Right kidney (tissue), 9 donors: ENCODE measurements around the gene HS3ST6.
"Not testable (repeated sequence)": the region's sequence is repeated elsewhere in the genome, so short reads cannot be mapped to it uniquely, and the experiment has no call there.

Source experiments
- DNase-seq: peaks from one replicate; pipeline ENCODE4 v3.0.0-alpha.2; 2016
- long read RNA-seq, 8 donors: transcript quantifications; one replicate each; lab custom pipeline, GENCODE V29; 2026

The HS3ST6 gene
- long read RNA-seq, donor 1, result 0 reads
- long read RNA-seq, donor 2, result 0 reads
- long read RNA-seq, donor 3, result 0 reads
- long read RNA-seq, donor 4, result 0 reads
- long read RNA-seq, donor 5, result 0 reads
- long read RNA-seq, donor 6, result 0 reads
- long read RNA-seq, donor 7, result 0 reads
- long read RNA-seq, donor 8, result 0 reads

DNA sequence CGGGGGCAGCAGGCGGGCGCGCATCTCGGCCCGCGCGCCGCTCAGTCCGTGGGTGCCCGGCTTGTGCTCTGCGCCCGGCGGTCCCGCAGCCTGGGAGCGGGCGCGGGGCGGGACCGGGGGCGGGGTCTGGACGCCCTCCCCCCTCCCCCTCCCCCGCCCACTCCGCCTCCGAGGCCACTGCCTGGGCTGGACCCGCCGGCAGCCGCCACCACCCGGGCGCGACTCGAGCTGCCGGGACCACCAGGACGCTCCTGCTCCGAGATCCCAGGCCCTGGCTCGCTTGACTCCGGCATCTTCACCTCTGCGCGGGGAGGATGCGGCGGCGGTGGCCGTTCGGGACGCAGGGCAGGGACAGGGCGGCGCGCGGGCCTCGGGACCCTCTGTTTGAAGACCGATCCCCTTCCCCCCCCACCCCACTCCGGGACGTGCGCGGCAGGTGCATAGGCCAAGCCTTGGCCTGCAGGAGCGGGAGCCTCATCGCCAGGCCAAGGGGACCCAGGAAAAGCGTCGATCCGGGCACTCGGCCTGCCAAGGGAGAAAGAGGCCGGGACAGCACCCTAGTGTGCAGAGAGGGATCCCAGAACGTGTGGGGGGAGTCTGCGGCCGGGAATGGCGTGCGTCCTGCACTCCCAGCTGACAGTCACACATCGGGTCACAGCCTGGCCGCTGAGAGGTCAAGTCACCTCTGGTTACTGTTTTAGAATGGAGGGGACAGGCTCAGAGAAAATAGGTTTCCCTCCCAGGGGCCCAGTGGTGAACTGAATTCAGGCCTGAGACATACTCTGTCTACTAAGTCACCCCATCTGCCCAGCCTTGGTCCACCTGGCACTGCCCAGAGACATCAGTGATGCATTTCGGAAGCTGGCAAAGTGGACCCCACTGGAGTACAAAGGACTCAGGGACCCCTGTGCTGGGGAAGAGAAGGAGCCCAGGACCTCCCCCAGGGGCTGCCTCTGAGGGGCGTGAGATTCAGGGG is at the start of gene HS3ST6:
HS3ST6 (minus strand) TSS at position 65 of the 976 bp plus-strand sequence. CDS start 92 bp downstream, outside the sequence.
- peak; percentile 38 for DNase-seq

DNA sequence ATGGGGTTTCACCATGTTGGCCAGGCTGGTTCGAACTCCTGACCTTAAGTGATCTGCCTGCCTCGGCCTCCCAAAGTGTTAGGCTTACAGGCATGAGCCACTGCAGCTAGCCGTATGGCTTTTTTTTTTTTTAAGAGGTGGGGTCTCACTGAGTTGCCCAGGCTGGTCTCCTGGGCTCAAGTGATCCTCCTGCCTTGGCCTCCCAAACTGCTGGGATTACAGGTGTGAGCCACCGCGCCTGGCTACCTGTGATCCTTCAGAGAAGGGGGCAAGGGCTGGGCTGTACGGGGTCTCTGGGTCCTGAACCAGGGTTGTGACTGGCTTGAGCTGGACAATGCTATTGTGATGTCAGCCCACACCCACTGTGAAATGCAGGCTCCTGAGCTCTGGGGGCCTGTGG is 48.2 kb upstream of the HS3ST6 start, which contains the start of gene RNF151:
RNF151 (plus strand) TSS at position 397 of the 400 bp plus-strand sequence. CDS start 26 bp downstream, outside the sequence.
- DNase-seq, result no peak

DNA sequence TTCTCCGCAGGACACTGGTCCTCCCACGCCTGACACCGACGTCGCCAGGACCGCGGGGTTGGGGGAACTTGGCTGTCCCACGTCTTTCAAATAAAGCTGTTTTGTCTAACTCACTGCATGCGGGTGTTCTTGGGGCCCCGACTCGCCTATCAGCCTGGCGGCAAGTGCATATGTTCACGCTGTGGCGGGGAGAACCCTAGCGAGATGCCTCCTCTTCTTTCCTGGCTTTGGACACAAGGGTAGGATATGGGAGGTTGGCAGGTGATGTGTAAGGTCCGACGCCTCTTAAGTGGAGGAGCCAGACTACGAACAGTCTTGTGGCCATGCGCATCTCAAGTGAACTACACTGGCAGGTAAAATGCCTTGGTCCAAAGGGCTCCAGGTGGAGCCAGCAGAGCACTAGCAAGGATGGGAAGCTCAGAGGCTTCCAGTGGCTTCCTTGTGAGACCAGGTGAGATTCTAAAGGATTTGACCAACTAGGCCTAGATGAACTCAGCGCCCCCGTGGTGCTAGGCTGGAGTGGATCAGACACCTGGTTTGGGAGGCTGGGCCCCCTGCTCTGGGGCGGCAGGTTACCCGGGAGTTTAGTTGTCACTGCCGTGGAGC is 47.3 kb upstream of the HS3ST6 start:
- no peak for DNase-seq

DNA sequence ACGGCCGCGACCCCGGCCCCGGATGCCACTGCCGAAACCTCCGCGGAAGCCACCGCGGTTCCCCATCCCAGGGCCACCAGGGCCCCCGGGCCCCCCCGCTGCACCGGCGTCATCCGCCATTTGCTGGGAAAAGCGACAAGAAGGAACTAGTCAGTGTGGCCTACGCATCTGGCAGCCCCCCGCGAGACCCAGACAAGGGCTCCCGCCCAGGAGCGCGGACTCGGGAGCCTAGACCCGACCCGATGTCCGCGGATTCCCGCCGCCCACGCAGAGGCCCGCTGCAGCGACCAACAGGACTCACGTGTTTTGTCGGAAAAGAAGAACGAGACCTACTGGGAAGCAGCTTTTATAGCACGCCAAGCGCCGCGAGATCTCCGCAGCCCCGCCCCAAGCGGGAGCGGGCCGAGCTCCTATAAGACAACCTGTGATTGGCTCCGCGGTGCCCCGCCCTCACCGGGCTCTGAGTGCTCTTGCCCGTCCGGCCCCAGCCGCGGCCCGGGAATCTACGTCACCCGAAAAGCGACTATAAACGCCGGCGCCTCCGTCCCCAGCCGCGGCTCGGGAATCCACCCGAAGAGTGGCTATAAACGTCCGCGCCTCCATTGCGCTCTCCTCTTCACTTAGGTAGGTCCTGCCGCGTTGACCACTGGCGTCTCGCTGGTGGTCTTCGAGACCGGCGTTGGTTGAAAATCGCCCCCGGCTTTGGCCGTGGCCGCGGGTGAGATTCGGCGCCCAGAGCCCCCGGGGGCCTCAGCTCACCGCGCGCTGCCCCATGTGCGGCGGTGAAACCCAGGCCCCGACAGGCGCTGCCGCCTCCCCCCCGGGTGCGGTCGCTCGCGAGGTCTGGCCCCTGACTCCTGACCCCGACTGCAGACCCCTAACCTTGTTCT is 46.5 kb upstream of the HS3ST6 start, which contains the start of gene RPS2:
RPS2 (minus strand) TSS at position 321 of the 890 bp plus-strand sequence; CDS start at position 120, 201 bp downstream.
- peak; percentile 96 for DNase-seq

DNA sequence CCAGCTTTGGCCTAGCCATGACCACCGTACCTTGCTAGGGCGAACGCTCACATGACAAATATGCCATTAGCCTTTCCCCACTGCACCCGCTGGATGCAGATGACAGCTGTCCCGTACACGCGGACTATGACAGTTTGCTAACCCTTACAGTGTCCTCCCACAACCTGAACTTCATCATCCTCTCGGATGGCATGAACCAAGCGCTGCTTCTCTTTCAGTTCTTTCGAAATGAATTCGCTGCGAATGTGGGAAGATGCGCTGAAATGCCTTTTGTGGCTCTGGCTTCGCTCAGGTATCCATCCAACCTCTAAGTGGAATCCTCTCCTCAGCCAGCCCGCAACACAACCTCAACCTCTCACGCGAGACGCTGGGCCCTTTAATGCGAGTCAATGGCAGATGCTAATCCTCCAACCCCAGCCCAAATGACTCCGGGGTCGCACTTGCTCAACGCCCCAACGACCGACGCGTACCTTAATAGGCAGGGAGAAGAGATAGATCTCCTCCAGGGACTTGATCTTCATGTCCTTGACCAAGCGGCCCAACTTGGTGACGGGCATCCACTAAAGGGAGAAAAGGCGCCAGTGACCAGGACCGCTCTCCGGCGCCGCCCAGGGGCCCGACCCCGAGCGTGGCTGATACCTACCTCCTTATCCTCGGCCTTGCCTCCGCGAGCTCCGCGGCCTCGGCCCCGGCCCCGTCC is 45.7 kb upstream of the HS3ST6 start:
- no peak for DNase-seq

DNA sequence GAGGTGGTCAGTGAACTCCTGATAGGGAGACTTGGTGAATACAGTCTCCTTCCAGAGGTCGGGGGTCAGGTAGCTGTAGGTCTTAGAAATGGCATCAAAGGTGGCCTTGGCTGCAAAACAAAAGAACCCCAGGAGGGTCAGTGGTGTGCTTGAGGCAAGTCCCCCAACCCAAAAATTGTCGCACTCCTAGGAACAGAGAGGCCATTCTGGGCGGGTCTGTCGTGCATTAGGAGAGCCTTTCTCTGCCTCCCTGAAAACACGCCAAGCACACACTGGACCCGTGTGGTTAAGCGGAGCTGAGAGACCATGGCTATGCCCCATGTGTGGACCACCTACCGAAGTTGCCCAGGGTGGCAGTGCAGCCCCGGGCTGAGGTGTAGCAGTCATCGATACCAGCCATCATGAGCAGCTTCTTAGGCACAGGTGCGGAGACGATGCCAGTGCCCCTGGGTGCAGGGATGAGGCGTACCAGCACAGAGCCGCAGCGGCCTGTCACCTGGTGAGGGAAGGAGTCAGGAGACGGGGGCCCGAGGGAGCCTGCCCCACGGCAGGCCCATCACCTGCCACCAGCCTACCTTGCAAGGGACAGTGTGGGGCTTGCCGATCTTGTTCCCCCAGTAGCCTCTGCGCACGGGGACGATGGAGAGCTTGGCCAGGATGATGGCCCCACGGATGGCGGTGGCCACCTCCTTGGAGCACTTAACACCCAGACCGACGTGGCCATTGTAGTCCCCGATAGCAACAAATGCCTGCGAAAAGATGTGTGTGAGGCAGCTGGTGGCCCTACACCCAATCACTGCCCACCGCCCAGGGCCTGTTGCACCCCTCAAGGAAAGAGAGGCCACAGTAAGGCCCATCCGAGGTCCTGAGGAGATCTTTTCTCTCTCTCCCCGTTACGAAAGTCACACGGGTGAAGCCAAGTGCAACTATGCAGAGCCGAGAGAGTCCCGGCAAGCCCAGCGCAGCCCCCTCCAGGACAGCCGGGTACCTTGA is 44.2 kb upstream of the HS3ST6 start:
- not testable (repeated sequence) for DNase-seq

DNA sequence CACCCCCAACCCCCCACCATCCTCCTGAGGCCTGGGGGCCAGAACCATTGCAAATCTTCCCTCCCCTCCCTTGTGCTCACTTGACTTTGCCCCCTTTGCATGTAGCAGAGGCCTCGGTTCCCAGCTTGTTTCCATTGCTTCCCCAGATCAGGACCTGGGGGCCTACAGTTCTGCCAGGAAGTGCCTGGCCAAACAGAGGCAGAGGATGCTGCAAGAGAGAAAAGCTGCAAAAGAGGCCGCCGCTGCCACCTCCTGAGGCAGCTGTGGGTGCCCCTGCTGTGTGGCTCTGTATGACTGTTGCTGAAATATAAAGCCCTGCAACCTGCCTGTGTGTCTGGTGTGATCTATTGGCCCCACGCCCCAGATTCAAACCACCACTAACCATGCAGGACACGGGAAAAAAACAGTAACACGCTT is 43.4 kb upstream of the HS3ST6 start:
- no peak for DNase-seq

DNA sequence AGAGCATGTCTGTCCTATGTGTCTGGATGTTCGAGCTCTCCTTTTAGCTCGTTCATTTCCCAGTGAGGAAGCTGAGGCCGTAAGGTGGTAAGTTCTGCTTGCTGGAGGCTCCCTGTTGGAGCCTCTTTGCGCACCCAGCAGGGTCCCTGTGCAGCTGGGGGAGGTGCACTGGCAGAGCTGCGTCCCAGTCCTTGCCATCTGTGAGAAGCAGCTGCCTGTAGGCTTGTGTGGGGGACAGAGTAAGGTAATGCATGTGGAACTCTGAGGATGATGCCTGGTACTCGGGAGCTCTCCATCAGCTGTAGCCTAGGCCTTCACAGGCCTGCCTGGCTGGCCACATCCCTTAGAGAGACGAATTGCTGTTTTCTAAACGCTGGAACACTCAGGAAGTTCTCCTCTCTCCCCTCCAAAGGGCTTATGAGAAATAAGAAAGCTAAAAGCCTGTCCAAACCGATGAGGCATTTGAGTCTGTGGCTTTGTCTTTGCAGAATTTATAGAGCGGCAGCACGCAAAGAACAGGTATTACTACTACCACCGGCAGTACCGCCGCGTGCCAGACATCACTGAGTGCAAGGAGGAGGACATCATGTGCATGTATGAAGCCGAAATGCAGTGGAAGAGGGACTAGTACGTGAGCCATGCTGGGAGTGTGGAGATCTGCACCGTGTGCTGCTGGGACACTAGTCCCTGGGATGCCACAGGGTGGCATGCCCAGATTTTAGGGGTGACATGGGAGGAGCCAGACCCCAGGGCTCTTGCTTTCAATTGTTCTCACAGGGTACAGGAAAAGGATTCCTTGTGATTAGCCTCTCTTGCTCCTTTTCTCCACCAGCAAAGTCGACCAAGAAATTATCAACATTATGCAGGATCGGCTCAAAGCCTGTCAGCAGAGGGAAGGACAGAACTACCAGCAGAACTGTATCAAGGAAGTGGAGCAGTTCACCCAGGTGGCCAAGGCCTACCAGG is 42.7 kb upstream of the HS3ST6 start:
- no peak for DNase-seq

DNA sequence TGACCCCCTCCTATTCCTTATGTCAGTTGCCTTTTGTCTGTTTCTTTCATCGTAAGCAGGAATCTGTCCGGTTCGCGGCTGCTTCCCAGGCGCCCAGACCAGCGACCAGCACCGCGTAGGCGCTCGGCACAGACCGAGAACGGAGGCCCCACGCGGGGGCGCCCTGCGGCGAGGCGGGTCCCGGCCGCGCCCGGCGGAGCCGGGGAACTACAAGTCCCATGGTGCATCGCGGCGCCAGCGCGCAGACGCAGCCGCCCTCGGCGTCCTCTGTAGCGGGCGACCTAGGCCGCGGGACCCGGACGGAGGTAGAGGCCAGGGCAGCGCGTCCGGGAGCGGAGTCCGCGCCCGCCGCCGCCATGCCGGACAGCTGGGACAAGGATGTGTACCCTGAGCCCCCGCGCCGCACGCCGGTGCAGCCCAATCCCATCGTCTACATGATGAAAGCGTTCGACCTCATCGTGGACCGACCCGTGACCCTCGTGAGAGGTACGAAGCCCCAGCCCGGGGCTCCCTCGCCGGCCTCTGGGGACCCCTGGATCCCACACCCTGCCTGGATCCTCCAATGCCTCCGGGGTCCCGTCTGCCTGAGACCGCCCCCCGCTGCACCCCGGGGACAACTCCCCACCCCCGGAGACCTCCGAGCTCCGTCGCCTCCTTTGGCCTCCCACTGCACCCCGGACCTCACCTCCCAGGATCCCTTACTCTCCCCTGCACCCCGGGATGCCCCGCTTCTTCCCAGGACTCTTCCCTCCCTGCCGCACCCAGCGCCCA is 41.2 kb upstream of the HS3ST6 start, which contains the start of gene NDUFB10:
NDUFB10 (plus strand) TSS at position 270 of the 771 bp plus-strand sequence; CDS start at position 357, 87 bp downstream.
- DNase-seq, result peak; percentile 91

DNA sequence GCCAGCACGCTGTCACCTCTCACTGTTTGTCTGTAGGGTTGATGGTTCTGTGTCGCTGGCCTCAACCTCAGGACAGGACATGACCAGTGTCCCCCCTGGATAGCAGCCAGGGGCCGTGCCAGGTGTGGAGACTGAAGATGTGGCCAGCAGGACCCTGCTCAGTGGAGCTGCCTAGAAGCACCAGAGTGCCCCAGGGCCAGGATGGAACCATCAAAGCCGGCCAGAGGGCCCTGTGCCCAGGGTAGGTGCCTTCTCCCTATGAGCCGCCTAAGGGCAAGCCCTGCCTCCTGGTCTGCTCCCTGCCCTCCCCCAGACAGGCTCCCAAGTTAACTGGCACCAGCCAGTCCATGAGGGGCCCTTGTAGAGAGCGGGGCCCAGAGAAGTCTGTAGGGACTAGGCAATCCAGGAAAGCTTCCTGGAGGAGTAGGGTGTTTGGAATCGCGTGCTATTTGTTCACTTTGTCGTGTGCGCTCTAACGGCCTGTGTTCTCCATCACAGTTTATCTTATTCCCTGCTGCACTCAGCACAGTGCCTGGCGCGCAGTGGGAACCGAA is 40.6 kb upstream of the HS3ST6 start:
- no peak for DNase-seq

DNA sequence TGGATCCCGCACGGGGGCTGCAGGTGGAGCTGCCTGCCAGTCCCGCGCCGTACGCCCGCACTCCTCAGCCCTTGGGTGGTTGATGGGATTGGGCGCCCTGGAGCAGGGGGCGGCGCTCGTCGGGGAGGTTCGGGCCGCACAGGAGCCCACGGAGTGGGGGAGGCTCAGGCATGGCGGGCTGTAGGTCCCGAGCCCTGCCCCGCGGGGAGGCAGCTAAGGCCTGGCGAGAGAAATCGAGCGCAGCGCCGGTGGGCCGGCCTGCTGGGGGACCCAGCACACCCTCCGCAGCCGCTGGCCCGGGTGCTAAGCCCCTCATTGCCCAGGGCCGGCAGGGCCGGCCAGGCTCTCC is 39.9 kb upstream of the HS3ST6 start:
- DNase-seq, result not testable (repeated sequence)

DNA sequence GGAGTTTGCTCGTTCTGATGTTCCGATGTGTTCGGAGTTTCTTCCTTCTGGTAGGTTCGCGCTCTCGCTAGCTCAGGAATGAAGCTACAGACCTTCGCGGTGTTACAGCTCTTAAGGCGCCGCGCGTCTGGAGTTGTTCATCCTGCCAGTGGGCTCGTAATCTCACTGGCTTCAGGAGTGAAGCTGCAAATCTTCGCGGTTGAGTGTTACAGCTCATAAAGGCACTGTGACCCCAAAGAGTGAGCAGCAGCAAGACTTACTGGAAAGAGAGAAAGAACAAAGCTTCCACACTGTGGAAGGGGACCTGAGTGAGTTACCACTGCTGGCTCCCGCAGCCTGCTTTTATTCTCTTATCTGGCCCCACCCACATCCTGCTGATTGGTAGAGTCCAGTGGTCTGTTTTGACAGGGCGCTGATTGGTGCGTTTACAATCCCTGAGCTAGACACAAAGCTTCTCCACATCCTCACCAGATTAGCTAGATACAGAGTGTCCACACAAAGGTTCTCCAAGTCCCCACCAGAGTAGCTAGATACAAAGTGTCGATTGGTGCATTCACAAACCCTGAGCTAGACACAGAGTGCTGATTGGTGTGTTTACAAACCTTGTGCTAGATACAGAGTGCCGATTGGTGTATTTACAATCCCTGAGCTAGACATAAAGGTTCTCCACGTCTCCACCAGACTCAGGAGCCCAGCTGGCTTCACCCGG is 39.4 kb upstream of the HS3ST6 start:
- DNase-seq, result not testable (repeated sequence)

DNA sequence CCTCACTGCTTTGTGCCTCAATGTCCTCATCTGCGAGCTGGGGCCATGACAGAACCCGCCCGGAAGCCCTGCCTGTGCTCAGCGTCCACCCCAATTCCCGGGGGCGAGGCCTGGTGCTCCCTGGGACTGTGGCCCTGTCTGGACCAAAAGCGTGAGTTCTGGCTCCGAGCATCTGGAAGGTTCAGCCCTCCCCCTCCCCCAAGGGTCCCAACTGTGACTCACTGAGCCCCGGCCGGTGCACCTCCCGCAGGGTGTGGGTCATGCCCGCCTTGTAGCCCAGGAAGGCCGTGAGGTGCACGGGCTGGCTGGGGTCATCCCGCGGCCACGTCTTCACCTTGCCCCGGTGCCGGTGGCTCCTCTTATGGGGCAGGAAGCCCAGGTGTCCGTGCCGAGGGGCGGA is 35.5 kb upstream of the HS3ST6 start:
- DNase-seq, result no peak

DNA sequence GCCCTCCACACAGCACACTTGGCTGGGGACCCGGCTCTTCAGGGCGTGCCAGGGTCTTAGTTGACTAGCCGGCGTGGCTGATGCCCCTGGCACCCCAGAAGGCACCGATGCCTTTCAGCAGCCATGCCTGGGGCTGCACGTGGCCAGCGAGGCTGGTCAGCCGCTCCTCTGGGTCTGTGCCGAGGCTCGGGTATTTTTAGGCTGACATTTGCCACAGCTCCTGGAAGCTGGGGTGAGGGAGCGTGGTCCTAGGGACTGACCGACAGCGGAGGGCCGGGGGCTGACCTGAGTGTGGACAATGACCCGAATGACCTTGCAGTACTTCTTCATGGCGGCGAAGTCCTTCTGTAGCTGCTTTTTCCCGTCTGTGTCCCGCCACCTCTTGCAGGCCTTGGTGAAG is 32.3 kb upstream of the HS3ST6 start:
- DNase-seq, result no peak

DNA sequence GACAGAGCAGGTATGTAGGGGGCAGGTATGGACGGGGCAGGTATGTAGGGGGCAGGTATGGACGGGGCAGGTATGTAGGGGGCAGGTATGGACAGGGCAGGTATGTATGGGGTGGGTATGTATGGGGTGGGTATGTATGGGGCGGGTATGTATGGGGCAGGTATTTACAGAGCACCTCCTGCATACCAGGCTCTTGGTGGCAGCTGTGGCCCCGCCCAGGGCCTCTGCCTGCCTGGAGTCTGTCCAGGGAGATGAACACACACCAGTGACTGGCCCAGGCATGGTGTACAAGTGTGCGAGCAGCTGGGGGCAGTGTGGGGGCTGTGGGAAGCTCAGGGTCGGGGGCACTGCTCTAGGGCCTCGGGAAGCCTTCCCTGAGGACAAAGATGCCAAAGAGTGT is 31.8 kb upstream of the HS3ST6 start:
- DNase-seq, result no peak

DNA sequence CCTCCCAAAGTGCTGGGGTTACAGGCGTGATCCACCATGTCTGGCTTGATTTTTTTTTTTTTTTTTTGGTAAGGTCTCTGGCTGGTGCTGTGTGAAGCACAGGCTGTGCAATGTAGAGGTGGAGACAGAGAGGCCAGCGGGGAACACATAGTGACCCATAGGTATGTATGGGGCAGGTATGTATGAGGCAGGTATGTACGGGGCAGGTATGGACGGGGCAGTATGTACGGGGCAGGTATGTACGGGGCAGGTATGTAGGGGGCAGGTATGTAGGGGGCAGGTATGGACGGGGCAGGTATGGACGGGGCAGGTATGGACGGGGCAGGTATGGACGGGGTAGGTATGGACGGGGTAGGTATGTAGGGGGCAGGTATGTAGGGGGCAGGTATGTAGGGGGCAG is 31.3 kb upstream of the HS3ST6 start:
- no peak for DNase-seq

DNA sequence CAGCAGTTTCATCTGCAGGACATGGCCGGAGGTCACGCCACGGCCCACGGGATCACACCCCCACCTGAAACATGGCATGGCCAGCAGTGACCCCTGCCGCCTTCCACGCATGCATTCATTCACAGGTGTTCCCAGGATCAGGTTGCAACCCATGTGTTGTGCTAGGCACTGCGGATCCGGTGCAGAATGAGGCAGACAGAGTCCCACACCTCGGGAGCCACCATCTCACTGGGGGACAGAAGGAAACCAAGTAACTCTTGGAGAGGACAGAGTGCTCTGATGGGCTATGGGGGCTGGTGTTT is 29.1 kb upstream of the HS3ST6 start:
- DNase-seq, result no peak
